ENCODE data around the gene PPFIA4.

DNA sequence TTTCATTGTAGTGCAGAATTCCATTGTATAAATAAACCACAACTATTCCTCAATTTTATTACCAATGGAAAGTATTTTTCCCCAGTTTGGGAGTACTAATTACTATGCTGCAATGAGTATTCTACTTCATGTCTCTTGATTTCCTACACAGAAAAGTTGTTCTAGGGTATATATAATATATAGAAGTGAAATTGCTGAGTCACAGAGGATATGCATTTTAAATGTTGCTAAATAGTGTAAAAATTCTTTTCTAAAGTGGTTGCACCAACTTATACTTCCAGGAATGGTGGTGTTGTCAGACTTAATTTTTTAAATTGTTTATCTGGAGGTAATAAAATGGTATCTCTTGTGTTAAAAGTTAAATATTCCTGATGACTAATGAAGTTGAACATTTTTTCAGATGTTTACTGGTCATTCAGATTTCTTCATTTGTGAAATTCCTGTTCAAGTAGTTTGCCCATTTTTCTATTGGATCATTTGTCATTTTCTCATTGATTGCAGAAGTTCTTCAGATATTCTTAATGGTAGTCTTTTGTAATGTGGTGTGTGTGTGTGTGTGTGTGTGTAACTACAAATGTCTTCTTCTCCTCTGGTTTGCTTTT lies 78.6 kb downstream of the PPFIA4 start:
- TF ChIP-seq, protein P1, sequence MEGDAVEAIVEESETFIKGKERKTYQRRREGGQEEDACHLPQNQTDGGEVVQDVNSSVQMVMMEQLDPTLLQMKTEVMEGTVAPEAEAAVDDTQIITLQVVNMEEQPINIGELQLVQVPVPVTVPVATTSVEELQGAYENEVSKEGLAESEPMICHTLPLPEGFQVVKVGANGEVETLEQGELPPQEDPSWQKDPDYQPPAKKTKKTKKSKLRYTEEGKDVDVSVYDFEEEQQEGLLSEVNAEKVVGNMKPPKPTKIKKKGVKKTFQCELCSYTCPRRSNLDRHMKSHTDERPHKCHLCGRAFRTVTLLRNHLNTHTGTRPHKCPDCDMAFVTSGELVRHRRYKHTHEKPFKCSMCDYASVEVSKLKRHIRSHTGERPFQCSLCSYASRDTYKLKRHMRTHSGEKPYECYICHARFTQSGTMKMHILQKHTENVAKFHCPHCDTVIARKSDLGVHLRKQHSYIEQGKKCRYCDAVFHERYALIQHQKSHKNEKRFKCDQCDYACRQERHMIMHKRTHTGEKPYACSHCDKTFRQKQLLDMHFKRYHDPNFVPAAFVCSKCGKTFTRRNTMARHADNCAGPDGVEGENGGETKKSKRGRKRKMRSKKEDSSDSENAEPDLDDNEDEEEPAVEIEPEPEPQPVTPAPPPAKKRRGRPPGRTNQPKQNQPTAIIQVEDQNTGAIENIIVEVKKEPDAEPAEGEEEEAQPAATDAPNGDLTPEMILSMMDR (IDR thresholded peaks at IDR 0.05; ENCODE audit: low read depth, low read length), result no peak
- TF ChIP-seq EZH2phosphoT487 (IDR thresholded peaks at IDR 0.05; ENCODE audit: low read depth), result no peak

All from OCI-LY3 (cell line).